ENCODE data around the gene FGF7.

FGF7 gene

GRCh38 chr15:49490966-49491365, 67.9 kb downstream of the FGF7 start:
- Histone ChIP-seq H3K36me3 (ENCODE audit: low read depth) (no peaks in the 10 kb centered on the region), H3K27me3 (ENCODE audit: insufficient read depth, poor library complexity, severe bottlenecking) (no peaks in the 10 kb centered on the region), H3K4me3 (ENCODE audit: severe bottlenecking) (no peak overlapping the region), H3K9me3 (ENCODE audit: severe bottlenecking) (no peaks in the 10 kb centered on the region), H3K4me1 (ENCODE audit: insufficient read depth, poor library complexity, severe bottlenecking) (peaks cover 32% of the 10 kb centered on the region), H3K27ac (ENCODE audit: poor library complexity, severe bottlenecking) (no peak overlapping the region)
- ATAC-seq (ENCODE audit: low read depth) (no peak), DNase-seq (ENCODE audit: low spot score) (no peak)
- TF ChIP-seq CTCF (IDR thresholded peaks at IDR 0.05; ENCODE audit: poor library complexity, severe bottlenecking) = no peak

- ATAC-seq (ENCODE audit: low read depth) = no peak
- H3K27ac ChIP-seq (ENCODE audit: poor library complexity, severe bottlenecking) = peak overlapping the region; percentile 65
- peaks cover 40% of the 10 kb centered on the region for H3K4me1 ChIP-seq (ENCODE audit: insufficient read depth, poor library complexity, severe bottlenecking)
Measured at GRCh38 chr15:49492151-49492550, 69.1 kb downstream of the FGF7 start.

GRCh38 chr15:49492830-49493229, 69.8 kb downstream of the FGF7 start:
- TF ChIP-seq CTCF (IDR thresholded peaks at IDR 0.05; ENCODE audit: poor library complexity, severe bottlenecking) = no peak
- Histone ChIP-seq H3K4me1 (ENCODE audit: insufficient read depth, poor library complexity, severe bottlenecking) (peaks cover 40% of the 10 kb centered on the region), H3K27me3 (ENCODE audit: insufficient read depth, poor library complexity, severe bottlenecking) (no peaks in the 10 kb centered on the region), H3K9me3 (ENCODE audit: severe bottlenecking) (no peaks in the 10 kb centered on the region), H3K36me3 (ENCODE audit: low read depth) (no peaks in the 10 kb centered on the region), H3K4me3 (ENCODE audit: severe bottlenecking) (no peak overlapping the region), H3K27ac (ENCODE audit: poor library complexity, severe bottlenecking) (peak overlapping the region; percentile 65)
- DNase-seq (ENCODE audit: low spot score) (no peak), ATAC-seq (ENCODE audit: low read depth) (peak; percentile 66)

More at GRCh38 chr15:49492151-49492550, 69.1 kb downstream of the FGF7 start:
- no peak for DNase-seq (ENCODE audit: low spot score)
- Histone ChIP-seq H3K27me3 (ENCODE audit: insufficient read depth, poor library complexity, severe bottlenecking) (no peaks in the 10 kb centered on the region), H3K9me3 (ENCODE audit: severe bottlenecking) (no peaks in the 10 kb centered on the region), H3K36me3 (ENCODE audit: low read depth) (no peaks in the 10 kb centered on the region), H3K4me3 (ENCODE audit: severe bottlenecking) (no peak overlapping the region)
- no peak for TF ChIP-seq CTCF (IDR thresholded peaks at IDR 0.05; ENCODE audit: poor library complexity, severe bottlenecking)

- Histone ChIP-seq H3K27me3 (ENCODE audit: insufficient read depth, poor library complexity, severe bottlenecking) (no peaks in the 10 kb centered on the region), H3K4me1 (ENCODE audit: insufficient read depth, poor library complexity, severe bottlenecking) (peaks cover 40% of the 10 kb centered on the region), H3K9me3 (ENCODE audit: severe bottlenecking) (no peaks in the 10 kb centered on the region), H3K4me3 (ENCODE audit: severe bottlenecking) (no peak overlapping the region), H3K27ac (ENCODE audit: poor library complexity, severe bottlenecking) (peak overlapping the region; percentile 65), H3K36me3 (ENCODE audit: low read depth) (no peaks in the 10 kb centered on the region)
- DNase-seq (ENCODE audit: low spot score) (no peak), ATAC-seq (ENCODE audit: low read depth) (peak; percentile 53)
- TF ChIP-seq CTCF (IDR thresholded peaks at IDR 0.05; ENCODE audit: poor library complexity, severe bottlenecking) = no peak
Measured at GRCh38 chr15:49494842-49495241, 71.8 kb downstream of the FGF7 start.

GRCh38 chr15:49495993-49496753, 73.1 kb downstream of the FGF7 start:
- DNase-seq (ENCODE audit: low spot score) (no peak), ATAC-seq (ENCODE audit: low read depth) (peak; percentile 59)
- TF ChIP-seq CTCF (IDR thresholded peaks at IDR 0.05; ENCODE audit: poor library complexity, severe bottlenecking) = no peak
- Histone ChIP-seq H3K9me3 (ENCODE audit: severe bottlenecking) (no peaks in the 10 kb centered on the region), H3K27ac (ENCODE audit: poor library complexity, severe bottlenecking) (peak overlapping the region; percentile 65), H3K4me1 (ENCODE audit: insufficient read depth, poor library complexity, severe bottlenecking) (peaks cover 40% of the 10 kb centered on the region), H3K36me3 (ENCODE audit: low read depth) (no peaks in the 10 kb centered on the region), H3K4me3 (ENCODE audit: severe bottlenecking) (no peak overlapping the region), H3K27me3 (ENCODE audit: insufficient read depth, poor library complexity, severe bottlenecking) (no peaks in the 10 kb centered on the region)
